ENCODE results near the gene DNAJC16.
"Not testable (repeated sequence)": the region's sequence is repeated elsewhere in the genome, so short reads cannot be mapped to it uniquely, and the experiment has no call there.

Gene DNAJC16

DNA sequence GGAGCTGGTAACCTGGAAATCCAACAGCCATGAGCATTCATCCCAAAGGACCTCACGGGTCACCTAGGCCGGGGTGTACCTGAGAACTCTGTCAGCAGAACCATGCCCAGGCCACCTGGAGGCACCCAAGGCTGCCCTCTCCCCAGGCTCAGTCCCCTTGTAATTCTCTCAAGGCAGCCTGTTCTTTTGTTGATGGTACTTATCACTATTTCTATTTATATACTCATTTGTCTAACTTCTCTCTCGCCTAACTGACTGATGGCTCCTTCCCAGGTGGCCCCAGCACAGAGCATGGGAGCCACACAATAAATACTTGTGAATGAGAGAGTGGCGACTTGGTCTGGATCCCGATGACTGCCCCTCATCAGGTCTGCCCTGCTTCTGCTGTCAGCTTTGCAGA is 19.4 kb upstream of the DNAJC16 start:
- DNase-seq (ENCODE audit: low spot score): no peak

DNA sequence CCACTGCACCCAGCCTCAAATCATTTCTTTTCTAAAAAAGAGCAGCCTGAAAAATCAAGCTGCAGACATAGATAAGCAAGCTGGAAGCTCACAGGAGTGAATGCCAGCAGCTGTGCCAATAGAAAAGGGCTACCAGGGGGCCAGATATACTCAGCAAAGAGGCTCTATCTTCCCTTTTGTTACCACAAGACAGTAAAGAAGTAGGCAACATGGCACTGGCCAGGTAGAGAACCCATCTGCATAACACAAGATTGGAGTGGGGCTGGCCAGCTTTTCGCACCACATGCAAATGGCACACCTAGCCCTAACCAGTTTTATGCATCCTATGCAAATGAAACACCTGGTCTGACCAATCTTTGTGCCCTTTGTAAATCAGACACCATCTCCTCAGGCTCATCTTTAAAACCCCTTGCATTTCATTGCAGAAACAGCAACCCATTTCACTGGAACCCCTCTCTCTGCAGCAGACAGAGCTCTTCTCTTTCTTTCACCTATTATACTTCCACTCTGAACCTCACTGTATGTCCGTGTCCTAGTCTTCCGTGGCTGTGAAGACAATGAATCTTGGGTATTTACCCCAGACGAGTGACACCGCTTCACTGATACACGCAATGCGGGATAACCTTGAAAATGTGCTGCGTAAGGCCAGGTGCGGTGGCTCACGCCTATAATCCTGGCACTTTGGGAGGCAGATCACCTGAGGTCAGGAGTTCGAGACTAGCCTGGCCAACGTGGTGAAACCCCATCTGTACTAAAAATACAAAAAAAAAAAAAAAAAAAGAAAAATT is 17.8 kb upstream of the DNAJC16 start:
- DNase-seq (ENCODE audit: low spot score): no peak

DNA sequence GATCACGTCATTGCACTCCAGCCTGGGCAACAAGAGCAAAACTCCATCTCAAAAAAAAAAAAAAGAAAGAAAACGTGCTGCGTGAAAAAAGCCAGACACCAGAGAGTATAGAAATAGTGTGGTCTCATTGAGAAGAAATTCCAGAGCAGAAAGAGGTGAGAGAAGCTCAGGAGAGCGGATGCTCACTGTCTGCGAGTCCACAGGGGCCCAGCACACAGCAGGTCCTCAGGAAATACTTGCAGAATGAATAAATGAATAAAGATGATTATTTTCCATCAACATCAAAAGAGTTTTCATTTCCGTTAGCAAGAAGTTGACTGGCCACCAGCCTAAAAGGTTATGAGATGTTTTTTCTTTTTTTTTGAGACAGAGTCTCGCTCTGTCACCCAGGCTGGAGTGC is 17.1 kb upstream of the DNAJC16 start:
- no peak for DNase-seq (ENCODE audit: low spot score)

DNA sequence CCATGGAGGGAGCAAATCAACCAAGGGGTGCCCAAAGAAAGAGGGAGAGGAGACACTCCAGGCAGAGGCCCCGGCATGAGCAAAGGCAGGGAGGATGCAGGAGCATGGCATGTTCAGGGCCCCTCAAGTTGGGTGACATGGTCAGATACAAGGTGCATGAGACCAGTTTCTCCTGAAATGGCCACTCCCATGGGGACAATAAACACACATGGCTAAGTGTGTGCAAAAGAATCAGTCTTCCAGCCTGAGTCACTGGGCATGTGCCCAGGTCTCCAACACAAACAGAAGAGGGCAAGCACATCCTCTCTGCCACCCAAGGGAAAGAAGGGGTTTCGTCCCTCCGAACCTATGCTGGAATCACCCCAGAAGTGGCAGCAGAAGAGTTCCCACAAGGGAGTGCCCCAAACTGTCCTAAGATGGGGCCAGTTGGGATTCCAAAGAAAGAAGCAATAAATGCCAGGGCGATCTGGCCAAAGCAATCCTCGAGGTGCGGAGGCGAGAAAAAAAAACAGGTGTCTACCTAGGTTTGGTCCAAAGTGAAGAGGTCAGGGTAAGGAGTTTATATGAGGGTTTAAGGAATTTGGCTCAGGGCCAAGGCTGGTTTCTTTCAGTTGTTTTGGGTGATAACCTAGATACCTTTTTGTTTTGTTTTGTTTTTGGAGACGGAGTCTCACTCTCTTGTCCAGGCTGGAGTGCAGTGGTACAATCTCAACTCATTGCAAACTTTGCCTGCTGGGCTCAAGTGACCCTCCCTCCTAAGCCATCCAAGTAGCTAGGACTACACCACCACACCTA is 15.8 kb upstream of the DNAJC16 start:
- DNase-seq (ENCODE audit: low spot score): peak; percentile 10

DNA sequence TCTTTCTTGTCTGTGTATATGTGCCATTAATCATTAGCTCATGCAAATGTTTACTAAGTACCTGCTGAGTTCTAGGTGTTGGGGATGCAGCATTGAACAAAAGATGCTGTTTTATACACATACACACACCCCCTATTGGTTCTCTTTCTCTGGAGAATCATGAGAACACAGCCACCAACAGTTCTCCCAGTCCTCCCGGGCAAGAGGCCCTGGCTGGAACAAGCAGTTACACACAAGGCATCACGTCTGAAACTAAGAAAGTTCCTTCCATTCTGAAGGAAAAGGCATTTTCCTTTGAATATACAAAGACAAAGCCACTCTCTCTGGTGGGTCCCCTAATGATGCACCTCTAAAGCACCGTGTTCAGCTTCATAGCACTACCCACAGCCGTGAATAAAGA is 13.5 kb upstream of the DNAJC16 start:
- DNase-seq (ENCODE audit: low spot score): no peak

DNA sequence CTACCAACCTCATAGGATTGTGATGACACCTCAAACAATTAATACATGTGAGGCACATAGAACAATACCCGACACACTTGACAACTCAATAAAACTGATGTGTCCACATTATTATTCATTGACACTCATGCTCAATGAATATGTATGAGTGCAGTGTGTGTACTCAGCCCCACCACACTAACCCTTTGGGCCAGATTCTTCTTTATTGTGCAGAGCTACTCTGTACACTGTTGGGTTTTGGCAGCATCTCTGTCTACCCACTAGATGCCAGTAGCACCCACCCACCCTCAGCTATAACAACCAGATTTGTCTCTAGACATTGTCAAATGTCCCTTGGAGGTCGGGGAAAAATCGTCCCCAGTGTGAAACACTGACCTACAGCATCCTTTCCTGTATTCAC is 12.7 kb upstream of the DNAJC16 start:
- no peak for DNase-seq (ENCODE audit: low spot score)

DNA sequence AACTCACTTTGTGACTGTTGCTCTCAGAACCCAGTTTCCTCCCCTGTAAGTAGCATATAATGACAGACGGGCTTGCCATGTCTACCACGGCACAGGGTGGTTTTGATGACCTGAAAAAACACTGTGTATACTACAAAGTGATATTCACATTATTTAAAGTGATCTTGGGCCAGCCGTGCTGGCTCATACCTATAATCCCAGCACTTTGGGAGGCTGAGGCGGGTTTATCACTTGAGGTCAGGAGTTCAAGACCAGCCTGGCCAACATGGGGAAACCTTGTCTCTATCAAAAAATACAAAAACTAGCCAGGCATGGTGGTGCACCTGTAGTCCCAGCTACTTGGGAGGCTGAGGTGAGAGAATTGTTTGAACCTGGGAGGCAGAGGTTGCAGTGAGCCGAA is 12.1 kb upstream of the DNAJC16 start:
- DNase-seq (ENCODE audit: low spot score): not testable (repeated sequence)

DNA sequence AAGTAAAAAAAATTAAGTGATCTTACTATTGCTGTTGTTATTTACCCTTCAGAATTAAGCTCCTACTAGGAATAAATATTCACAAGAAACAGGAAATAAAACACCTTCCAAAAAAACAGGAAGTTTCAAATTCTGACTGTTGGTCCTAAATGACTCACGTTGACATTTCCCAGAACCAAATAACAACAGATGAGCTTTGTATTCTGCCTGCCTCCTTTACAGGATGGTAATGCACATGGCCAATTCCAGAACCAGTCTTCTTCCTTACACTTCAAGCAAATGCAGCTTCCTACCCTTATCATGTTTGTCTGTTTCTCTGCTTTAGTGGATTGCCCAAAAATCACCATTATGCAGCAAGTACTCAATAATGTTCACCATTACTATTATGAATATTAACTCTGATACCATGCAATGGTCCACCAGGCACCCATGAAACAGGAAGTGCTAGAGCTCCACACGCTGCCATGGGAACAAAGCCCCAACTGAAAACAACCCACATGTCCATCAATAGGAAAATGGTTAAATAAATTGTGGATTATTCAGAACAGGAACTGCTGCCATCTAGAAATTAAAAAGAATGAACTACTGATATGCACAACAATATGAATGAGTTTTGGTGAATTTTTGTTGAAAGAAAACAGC is 11.5 kb upstream of the DNAJC16 start:
- DNase-seq (ENCODE audit: low spot score): no peak

DNA sequence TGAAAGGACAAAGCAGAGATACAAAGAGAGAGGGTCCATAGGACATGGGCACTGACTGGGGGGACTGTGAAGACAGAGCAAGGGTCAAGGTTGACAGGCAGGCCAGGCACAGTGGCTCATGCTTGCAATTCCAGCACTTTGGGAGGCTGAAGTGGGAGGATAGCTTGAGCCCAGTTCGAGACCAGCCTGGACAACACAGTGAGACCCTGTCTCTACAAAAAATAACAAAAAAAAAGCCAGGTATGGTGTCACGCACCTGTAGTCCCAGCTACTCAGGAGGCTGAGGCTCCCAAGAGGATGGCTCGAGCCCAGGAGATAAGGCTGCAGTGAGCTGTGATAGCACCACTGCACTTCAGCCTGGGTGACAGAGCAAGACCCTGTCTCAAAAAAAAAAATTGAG is 7.0 kb upstream of the DNAJC16 start:
- no peak for DNase-seq (ENCODE audit: low spot score)

DNA sequence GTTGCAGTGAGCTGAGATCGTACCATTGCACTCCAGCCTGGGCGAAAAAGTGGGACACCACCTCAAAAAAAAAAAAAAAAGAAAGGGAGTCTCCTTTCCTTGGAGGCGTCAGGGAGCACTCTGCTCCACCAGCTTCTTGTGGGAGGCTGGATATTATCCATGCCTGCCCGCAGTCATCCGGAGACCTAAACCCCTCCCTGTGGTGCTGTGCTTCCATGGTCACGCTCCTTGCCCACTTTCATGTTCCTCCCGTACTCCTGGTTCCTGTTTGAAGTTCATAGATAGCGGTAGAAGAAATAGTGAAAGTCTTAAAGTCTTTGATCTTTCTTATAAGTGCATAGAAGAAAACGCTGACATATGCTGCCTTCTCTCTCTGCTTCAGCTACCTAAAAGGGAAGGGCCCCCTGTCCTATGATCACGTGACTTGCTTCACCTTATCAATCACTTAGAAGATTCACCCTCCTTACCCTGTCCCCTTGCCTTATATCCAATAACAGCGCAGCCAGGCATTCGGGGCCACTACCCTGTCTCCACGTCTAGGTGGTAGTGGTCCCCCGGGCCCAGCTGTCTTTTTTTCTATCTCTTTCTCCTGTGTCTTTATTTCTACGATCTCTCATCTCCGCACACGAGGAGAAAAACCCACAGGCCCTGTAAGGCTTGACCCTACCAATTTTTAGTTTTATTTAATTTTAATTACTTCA is 5.3 kb upstream of the DNAJC16 start:
- peak; percentile 22 for DNase-seq (ENCODE audit: low spot score)

DNA sequence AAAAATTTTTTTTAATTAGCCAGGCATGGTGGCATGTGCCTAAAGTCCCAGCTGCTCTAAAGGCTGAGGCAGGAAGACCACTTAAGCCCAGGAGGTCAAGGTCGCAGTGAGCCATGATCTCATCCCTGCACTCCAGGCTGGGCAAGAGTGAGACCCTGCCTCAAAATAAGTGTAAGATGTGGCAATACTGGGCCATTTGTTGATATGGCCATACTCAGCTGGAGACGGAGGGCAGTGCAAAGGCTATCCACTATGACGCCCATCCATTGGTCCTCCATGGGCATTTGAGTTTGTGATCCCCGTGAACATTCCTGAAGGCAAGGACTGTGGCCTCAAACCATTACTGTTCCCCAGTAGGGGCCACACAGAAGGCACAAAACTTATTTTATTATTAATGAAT is 4.1 kb upstream of the DNAJC16 start:
- no peak for DNase-seq (ENCODE audit: low spot score)

DNA sequence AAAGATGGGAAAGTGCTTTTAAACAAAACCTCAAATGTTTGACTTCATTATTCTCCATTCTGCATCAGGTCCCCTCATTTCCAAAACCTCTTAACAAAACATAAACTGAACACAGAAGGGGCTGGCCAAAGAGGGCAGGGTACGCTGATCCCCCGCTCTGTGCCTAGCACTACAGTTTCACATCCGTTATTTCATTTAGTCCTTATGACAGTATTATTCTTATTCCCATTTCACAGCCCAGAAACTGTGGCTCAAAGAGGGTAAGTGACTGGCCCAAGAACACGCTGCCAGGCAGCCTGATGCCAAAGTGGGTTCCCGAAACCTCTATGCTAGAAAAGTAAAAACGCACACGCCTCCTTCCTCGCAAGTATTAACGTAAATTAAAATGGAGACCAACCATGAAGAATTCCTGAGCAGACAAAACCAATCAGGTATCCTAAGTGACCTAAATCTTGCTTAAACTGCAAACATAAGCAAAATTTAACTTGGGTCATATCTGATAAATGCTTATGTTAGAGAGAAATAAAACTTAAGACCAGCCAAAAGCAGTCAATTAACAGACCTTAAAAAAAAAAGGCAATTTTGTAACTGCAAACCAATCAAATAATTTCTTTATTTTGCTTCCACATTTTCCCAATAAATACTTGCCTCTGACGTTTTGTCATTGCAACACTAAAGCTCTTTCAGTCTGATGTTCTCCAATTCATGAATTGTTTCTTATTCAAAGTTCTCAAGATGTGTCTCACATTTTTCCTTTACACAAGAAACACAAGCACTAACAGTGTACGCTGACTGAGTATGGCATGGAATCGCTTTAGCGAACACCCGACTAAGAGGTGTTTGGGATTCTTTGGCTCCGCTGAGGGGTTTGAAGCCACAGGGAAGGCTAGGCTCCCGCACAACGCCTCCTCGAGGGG is 3.3 kb upstream of the DNAJC16 start:
- DNase-seq (ENCODE audit: low spot score): no peak

DNA sequence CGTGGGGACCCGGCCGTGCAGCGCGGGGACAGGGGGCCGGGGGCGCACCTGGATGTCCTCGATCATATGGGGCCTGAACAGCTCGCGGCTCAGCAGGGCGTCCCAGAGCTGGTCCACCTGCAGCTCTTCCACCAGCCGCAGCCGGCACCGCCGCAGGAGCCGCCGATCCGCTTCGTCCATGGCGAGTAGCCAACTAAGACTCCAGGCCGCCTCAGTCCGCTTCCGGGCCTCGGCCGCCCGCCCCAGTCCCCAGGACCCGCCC is 2.7 kb upstream of the DNAJC16 start, which contains the start of gene CASP9:
Gene CASP9, minus strand, starts transcription at position 195 of the 262 bp plus-strand sequence. Its CDS starts 15 bp downstream, at position 180.
- DNase-seq (ENCODE audit: low spot score): no peak

DNA sequence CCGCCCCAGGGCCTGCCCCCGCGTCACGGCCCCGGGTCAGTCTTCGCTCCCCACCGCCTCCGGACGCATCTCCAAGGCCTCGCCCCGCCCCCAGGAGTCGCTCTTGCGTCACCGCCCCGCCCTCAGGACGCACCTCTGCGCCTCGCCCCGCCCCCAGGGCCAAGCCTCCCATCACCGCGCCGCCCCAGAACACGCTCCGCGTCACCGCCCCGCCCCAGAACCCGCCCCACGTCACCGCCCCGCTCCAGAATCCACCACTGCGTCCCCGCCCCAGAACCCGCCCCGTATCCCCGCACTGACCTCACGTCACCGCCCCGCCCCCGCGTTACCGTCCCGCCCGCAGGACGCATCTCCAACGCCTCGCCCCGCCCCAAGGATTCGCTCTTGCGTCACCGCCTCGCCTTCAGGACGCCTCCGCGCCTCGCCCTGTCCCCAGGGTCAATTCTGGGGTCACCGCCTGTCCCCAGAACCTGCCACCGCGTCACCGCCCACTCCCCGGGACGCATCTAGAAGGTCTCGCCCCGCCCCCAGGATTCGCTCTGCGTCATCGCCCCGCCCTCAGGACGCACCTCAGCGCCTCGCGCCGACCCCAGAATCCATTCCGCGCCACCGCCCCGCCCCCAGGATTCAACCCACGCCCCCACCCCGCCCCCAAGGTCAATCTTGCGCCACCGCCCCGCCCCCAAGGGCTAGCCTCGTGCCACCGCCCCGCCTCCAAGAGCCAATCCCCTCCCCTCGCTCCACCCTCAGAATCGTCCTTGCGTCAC is 2.2 kb upstream of the DNAJC16 start:
- DNase-seq (ENCODE audit: low spot score): peak; percentile 98

DNA sequence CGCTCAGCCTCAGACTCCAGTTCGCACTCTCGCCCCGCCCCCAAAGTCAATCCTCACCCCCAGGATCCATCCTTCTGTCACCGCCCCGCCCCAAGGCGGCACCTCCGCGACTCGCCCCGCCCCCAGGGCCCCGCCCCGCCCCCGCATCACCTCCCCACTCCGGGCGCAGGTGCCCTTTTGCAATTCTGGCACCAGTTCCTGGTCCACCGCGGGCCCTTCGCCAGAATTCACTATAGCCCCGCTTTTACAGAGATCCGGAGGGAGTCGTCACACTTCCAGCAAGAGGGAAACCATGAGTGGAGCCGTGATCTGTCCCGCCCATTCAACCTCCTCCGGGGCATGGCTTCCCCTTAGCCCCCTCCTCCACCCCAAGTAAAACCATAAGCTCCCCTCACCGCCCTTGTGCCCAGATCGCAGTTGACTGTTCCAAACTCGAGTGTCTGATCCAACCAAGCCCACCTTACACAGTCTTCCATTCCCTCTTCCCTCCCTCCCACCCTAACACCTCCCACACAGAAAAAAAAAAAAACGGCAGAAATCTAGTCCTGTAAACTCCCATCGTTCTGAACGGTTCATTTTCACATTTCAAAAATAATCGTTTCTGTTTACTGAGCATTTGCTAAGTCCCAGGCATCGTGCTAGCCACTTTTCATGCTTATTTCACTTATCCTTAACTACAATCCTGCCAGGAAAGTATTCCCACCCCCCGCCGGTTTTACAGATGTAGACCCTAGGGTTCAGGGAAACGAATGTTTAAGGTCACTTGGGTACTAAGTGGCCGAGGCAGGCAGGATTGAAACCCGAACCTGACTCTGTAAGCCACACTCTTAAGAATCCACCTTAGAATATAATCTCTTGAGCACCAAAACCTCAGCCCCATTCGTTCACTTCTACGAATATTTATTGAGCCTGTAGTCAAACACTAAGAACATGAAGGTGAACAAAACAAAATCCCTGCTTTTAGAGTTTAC is 1.3 kb upstream of the DNAJC16 start:
- DNase-seq (ENCODE audit: low spot score): peak; percentile 10

DNA sequence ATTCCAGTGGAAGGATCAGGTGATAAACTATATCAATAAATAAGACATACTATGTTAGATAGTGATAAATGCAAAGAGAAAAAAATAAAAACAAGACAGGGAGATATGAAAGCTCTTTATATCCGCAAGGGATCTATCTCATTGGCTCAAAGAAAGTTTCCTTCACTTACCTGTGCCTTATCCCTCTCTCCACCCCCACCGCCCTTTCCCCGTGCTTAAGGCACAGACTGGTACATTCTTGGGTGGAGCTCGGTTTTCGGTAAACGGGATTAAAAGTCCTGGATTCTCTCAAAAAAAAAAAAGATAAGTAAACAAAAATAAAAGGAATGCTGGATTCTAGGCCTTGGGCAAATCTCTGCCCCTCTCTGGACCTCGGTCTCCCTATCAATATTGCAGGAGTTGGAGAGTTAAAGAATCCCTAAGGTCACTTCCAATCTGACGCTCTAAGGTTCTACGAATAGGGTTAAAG is 593 bp upstream of the DNAJC16 start:
- no peak for DNase-seq (ENCODE audit: low spot score)

DNA sequence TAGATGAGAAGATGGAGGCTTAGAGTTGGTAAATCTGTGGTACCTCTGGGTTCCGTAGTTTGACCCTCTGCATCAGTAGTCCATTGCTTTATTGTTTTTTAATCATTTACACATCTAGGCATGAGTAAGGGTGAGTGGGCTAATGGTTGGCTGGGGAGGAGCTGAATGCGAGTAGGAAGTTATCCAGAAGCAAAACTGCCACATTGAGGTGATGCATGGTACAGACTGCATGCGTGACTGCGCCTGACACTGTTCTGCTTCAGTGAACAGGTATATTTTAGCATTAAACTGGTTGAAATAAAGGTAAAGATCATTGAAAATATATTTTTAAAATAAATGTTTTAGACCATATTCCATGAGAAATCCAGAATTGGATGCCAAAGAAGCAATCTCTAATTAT is 4.4 kb downstream of the DNAJC16 start:
- DNase-seq (ENCODE audit: low spot score): peak; percentile 87

DNA sequence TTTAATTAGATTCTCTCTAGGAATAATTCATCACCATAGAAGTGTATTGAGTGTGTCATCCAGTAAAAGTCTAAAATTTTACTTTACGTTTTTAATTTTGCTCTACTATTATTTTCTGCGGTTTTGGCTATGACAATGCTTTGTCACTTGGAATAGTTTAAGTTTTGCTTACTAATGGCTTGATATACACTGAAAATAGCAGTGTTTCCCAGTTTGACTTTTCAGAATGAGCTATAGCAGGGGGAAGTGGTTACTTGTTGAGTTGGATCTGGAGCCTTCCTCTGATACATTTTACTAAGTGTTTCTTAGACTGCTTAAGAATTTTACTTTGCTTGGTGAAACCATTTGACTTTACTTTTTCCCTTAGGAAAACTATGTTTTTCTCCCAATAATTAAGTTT is 5.0 kb downstream of the DNAJC16 start:
- no peak for DNase-seq (ENCODE audit: low spot score)

DNA sequence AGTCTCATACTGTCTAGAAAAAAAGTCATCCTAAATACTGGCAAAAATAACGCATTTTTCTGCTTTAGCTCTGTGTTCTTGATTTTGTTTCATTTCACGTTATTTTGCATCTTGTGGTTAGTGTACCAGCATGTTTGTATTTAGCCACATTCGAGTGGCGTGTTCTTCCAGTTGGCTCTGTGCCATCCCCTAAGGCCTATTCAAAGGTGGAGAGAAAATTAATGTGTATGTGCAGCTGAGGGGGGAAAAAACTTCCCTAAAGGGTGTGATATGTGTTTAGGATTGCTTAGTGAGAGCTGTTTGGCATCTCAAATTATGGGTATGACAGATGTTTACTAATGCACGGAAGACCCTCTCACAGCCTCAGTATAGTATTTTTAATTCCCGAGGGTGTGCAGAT is 12.1 kb downstream of the DNAJC16 start:
- DNase-seq (ENCODE audit: low spot score): no peak
